Measurements from ENCODE around the gene ZIM2. TPM values are rescaled to one million over a fixed set of nuclear protein-coding genes. Genes with fewer than 3 reads are reported as not detected.

ZIM2 gene
- total RNA-seq, 2 experiments from 2014 or later, result not detected

- peak; percentile 42 for ATAC-seq
These were observed 675 bp downstream of the ZIM2 start for GRCh38 chr19:56839652-56840450.

DNA sequence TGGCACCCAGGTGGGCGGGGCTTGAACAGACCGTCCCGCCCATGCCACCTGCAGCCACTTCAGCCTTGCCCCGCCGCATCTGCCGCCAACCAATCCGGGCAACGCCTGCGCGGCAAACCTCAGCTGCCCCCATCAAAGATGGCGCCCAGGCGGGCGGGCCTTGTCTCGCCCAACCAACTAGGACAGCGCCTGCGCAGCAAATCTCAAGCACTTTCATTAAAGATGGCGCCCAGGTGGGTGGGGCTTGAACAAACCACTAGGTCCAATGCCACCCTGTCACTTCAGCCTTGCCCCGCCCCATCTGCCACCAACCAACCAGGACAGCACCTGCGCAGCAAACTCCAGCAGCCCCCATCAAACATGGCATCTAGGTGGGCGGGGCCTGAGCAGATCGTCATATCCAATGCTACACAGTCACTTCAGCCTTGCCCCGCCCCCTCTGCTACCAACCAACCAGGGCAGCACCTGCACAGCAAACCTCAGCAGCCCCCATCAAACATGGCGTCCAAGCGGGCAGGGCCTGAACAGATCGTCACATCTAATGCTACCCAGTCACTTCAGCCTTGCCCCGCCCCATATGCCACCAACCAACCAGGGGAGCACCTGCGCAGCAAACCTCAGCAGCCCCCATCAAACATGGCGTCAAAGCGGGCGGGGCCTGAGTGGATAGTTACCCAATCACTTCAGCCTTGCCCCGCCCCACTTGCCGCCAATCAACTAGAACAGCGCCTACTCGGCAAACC, 1.4 kb downstream of the ZIM2 start:
- peak; percentile 55 for DNase-seq
- CTCF ChIA-PET, result no interaction called here

More at GRCh38 chr19:56839652-56840450, 675 bp downstream of the ZIM2 start:
- CTCF ChIA-PET, result no interaction called here
- TF ChIP-seq, protein P1, sequence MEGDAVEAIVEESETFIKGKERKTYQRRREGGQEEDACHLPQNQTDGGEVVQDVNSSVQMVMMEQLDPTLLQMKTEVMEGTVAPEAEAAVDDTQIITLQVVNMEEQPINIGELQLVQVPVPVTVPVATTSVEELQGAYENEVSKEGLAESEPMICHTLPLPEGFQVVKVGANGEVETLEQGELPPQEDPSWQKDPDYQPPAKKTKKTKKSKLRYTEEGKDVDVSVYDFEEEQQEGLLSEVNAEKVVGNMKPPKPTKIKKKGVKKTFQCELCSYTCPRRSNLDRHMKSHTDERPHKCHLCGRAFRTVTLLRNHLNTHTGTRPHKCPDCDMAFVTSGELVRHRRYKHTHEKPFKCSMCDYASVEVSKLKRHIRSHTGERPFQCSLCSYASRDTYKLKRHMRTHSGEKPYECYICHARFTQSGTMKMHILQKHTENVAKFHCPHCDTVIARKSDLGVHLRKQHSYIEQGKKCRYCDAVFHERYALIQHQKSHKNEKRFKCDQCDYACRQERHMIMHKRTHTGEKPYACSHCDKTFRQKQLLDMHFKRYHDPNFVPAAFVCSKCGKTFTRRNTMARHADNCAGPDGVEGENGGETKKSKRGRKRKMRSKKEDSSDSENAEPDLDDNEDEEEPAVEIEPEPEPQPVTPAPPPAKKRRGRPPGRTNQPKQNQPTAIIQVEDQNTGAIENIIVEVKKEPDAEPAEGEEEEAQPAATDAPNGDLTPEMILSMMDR (IDR thresholded peaks at IDR 0.05), result no peak
- Mint-ChIP-seq H3K4me3 (no peak overlapping the region), H3K27me3 (peaks cover 24% of the 10 kb centered on the region), H3K36me3 (ENCODE audit: low read depth) (peaks cover 26% of the 10 kb centered on the region), H3K4me1 (ENCODE audit: low read depth) (peaks cover 2% of the 10 kb centered on the region), H3K27ac (no peak overlapping the region), H3K9me3 (peaks cover 36% of the 10 kb centered on the region)
- intact Hi-C loops (cut with micrococcal nuclease), result no loop called here
- DNase-seq, result peak; percentile 35
- POLR2A ChIA-PET, result no interaction called here

DNA sequence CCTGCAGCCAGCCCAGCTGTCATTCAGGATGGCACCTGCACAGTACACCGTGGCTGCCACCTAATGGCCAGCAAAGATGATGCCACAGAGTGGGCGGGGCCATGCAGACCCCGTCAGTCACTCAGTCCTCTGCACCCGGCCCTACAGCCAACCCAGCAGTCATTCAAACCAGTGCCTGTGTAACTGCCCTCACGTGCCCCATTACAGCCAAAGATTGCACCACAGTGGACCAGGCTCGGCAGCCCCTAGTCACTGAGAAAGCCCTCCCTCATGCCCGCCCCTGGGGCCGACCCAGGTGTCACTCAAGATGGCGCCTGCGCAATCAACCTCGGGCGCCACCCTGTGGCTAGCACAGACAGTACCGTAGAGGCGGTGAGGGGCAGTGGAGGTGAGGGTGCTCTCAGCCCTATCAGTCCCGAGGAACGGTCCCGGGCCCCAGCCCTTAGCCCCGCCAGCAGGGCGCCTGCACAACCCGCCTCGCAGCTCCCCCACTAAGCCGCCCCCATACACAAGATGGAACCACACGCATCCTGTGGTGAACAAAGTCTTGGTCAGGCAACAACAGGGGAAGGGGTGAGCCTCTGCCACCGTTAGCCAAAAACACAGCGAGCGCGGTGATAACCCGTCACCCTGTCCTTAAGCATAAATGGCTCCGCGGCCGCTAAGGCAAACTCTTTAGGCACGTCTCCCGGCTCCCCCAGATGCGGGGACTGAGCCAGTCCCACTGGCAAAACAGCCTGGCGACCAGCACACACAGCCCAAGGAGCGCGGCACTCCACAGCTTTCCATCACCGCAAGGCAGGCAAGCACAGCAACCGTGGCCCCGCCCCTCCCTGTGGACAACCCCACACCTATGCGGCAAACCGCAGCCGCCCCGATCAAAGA, 2.3 kb downstream of the ZIM2 start:
- Mint-ChIP-seq H3K9me3 (peaks cover 42% of the 10 kb centered on the region), H3K27ac (peak overlapping the region; percentile 72)

More for the DNA sequence above, 1.4 kb downstream of the ZIM2 start:
- Mint-ChIP-seq H3K27ac (no peak overlapping the region), H3K4me3 (no peak overlapping the region), H3K36me3 (ENCODE audit: low read depth) (peaks cover 26% of the 10 kb centered on the region), H3K9me3 (peaks cover 40% of the 10 kb centered on the region), H3K4me1 (ENCODE audit: low read depth) (peaks cover 2% of the 10 kb centered on the region), H3K27me3 (peaks cover 24% of the 10 kb centered on the region)
- ATAC-seq, result peak; percentile 45
- POLR2A ChIA-PET, result no interaction called here
- intact Hi-C loops (cut with micrococcal nuclease), result no loop called here
- TF ChIP-seq, protein P1 (IDR thresholded peaks at IDR 0.05), result no peak

DNA sequence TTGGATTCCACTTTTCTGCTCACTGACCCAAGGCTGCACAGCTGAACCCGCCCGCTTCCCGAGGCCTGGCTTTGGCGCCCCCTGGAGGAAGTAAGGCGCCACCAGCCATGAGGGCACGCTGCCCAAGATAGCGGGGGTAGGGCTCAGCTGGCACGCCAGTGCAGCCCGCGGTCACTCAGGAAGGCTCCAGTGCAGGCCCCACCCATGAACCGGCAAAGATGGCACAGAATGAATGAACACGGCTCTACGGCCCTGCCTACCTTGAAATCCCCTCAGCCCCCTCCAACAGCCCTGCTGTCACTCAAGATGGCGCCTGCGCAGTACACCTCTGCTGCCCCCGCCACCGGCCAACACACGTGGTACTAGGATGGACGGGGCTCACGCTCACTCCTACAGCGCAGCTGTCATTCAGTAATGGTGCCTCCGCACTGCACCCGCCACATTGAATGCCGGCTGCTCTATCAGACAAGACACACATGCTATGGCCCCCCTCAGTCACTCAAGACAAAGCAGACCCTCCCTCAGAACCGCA, 3.0 kb downstream of the ZIM2 start:
- no peak for ATAC-seq
- peak; percentile 22 for DNase-seq
- intact Hi-C loops (cut with micrococcal nuclease), result no loop called here
- peaks cover 2% of the 10 kb centered on the region for H3K4me1 Mint-ChIP-seq (ENCODE audit: low read depth)
- peaks cover 26% of the 10 kb centered on the region for H3K36me3 Mint-ChIP-seq (ENCODE audit: low read depth)
- TF ChIP-seq, protein P1 (IDR thresholded peaks at IDR 0.05), result no peak
- peaks cover 24% of the 10 kb centered on the region for H3K27me3 Mint-ChIP-seq
- POLR2A ChIA-PET, result no interaction called here
- CTCF ChIA-PET, result no interaction called here
- peak overlapping the region; percentile 72 for H3K27ac Mint-ChIP-seq
- H3K4me3 Mint-ChIP-seq, result peak overlapping the region; percentile 34
- H3K9me3 Mint-ChIP-seq, result peaks cover 43% of the 10 kb centered on the region

More for the DNA sequence above, 2.3 kb downstream of the ZIM2 start:
- ChIA-PET CTCF (no interaction called here), POLR2A (no interaction called here)
- peaks cover 26% of the 10 kb centered on the region for H3K36me3 Mint-ChIP-seq (ENCODE audit: low read depth)
- H3K4me3 Mint-ChIP-seq, result peak overlapping the region; percentile 28
- peaks cover 24% of the 10 kb centered on the region for H3K27me3 Mint-ChIP-seq
- DNase-seq (peak; percentile 32), ATAC-seq (peak; percentile 25)
- intact Hi-C loops (cut with micrococcal nuclease), result no loop called here
- TF ChIP-seq, protein P1 (IDR thresholded peaks at IDR 0.05), result no peak
- peaks cover 2% of the 10 kb centered on the region for H3K4me1 Mint-ChIP-seq (ENCODE audit: low read depth)
